Body of pancreas (tissue), 4 donors: ENCODE results near the gene TRIOBP. TPM values are rescaled to one million over a fixed set of nuclear protein-coding genes. Genes with fewer than 3 reads are reported as not detected.

ENCODE experiments used
- ATAC-seq: fragments of 150-250 bp; one replicate; pipeline ENCODE4 v1.9.1; 2016
- DNase-seq, 4 donors: peaks; one replicate each; pipeline ENCODE4 v3.0.0-alpha.2; 2019
- H3K27ac ChIP-seq, 4 donors: fragments of 200-600 bp; sonication (generic); 1 replicate in 3 of 4; 2 replicates in 1 of 4; pipeline versions ENCODE4 v1.5.1 to v1.6.1; 2016 to 2019; ENCODE audit warnings: mild to moderate bottlenecking in 1 of 4, mixed read lengths in 1 of 4, moderate library complexity in 1 of 4
- H3K27me3 ChIP-seq, 2 donors: fragments of 200-600 bp; sonication (generic); one replicate each; pipeline ENCODE4 v1.6.0; 2016; ENCODE audit warnings: mild to moderate bottlenecking in 1 of 2
- H3K36me3 ChIP-seq, 2 donors: fragments of 200-600 bp; sonication (generic); replicated peaks in 1 of 2; 2 replicates each; pipeline ENCODE4 v1.5.1; 2016; ENCODE audit warnings: low read depth in 2 of 2; ENCODE audit not compliant: insufficient read depth in 1 of 2
- H3K4me1 ChIP-seq: fragments of 200-600 bp; sonication (generic); one replicate; pipeline ENCODE4 v1.6.0; 2016
- H3K4me3 ChIP-seq, 2 donors: fragments of 200-600 bp; sonication (generic); 1 replicate in 1 of 2; 2 replicates in 1 of 2; pipeline ENCODE4 v1.5.1; 2016 to 2019
- H3K9me3 ChIP-seq, 3 donors: fragments of 200-600 bp; sonication (generic); 1 replicate in 2 of 3; 2 replicates in 1 of 3; pipeline ENCODE4 v1.5.1; 2016
- POLR2A ChIP-seq, 3 donors: fragments of 450-650 bp; IDR thresholded peaks; one replicate each; pipeline ENCODE4 v1.6.1; 2016; ENCODE audit warnings: antibody characterized with exemption in 3 of 3, mild to moderate bottlenecking in 2 of 3
- WGBS, 2 donors: methylation state at CpG; one replicate each; pipeline ENCODE4 v1.1.5; 2017; 5-methylcytosine and 5-hydroxymethylcytosine counted together
- intact Hi-C: fragments of 100-400 bp; cut with DNase I; formaldehyde crosslinking; loops from one replicate; pipeline ENCODE4 v1.15.1; 2023
- small RNA-seq: library from RNA; depleted of rRNA; stranded (forward); fragments of <200 nt; gene quantifications from one replicate; pipeline ENCODE3, GENCODE V24; 2016
- total RNA-seq, 2 donors: library from RNA; depleted of rRNA; stranded (reverse); fragments of >200 nt; gene quantifications; one replicate each; pipeline ENCODE4 v1.1.0, GENCODE V29; 2016
- TF ChIP-seq, protein P1 (sequence below), 7 experiments: fragments of 450-650 bp in 4 of 7; fragments of 200-600 bp in 3 of 7; sonication (generic) in 3 of 7; IDR thresholded peaks; one replicate each; pipeline ENCODE4 v1.5.1; 2016 to 2019; ENCODE audit warnings: antibody characterized with exemption in 7 of 7

The TRIOBP gene
- total RNA-seq, 2 donors from 2014 or later: 65.6 to 76.5 TPM

DNA sequence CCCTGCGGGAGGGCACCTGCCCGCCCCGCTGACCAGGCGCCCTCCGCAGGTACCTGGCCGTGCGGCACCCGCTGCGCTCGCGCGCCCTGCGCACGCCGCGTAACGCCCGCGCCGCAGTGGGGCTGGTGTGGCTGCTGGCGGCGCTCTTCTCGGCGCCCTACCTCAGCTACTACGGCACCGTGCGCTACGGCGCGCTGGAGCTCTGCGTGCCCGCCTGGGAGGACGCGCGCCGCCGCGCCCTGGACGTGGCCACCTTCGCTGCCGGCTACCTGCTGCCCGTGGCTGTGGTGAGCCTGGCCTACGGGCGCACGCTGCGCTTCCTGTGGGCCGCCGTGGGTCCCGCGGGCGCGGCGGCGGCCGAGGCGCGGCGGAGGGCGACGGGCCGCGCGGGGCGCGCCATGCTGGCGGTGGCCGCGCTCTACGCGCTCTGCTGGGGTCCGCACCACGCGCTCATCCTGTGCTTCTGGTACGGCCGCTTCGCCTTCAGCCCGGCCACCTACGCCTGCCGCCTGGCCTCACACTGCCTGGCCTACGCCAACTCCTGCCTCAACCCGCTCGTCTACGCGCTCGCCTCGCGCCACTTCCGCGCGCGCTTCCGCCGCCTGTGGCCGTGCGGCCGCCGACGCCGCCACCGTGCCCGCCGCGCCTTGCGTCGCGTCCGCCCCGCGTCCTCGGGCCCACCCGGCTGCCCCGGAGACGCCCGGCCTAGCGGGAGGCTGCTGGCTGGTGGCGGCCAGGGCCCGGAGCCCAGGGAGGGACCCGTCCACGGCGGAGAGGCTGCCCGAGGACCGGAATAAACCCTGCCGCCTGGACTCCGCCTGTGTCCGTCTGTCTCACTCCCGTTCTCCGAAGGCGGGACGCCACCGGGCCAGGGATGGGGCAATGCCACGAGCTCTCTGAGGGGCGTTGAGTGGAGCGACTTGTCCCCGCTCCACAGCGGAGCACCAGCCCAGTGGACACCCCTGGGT, 128.1 kb downstream of the TRIOBP start:
- Histone ChIP-seq H3K4me3 (no peak overlapping the region), H3K27ac (no peak overlapping the region), H3K9me3 (no peaks in the 10 kb centered on the region), H3K36me3 (no peaks in the 10 kb centered on the region), H3K4me1 (no peaks in the 10 kb centered on the region), H3K27me3 (no peaks in the 10 kb centered on the region)
- no peak for ATAC-seq
- no peak for TF ChIP-seq POLR2A (IDR thresholded peaks at IDR 0.05)
- TF ChIP-seq, protein P1, sequence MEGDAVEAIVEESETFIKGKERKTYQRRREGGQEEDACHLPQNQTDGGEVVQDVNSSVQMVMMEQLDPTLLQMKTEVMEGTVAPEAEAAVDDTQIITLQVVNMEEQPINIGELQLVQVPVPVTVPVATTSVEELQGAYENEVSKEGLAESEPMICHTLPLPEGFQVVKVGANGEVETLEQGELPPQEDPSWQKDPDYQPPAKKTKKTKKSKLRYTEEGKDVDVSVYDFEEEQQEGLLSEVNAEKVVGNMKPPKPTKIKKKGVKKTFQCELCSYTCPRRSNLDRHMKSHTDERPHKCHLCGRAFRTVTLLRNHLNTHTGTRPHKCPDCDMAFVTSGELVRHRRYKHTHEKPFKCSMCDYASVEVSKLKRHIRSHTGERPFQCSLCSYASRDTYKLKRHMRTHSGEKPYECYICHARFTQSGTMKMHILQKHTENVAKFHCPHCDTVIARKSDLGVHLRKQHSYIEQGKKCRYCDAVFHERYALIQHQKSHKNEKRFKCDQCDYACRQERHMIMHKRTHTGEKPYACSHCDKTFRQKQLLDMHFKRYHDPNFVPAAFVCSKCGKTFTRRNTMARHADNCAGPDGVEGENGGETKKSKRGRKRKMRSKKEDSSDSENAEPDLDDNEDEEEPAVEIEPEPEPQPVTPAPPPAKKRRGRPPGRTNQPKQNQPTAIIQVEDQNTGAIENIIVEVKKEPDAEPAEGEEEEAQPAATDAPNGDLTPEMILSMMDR (IDR thresholded peaks at IDR 0.05): no peak
- WGBS, 2 donors: 14 to 55% methylated on average over 15 to 76 of the region's 135 CpGs
- intact Hi-C loops: loop anchor here (5.0 kb wide), 1 partner anchor 132 kb away; no protein-coding TSS in a partner anchor
- DNase-seq: no peak

Small RNA genes lying within 50 kb of the gene (small RNA-seq; reads per million reads assigned to genes)
- not detected for gene RN7SL385P

Other genes with a start within 250 kb of the TRIOBP start
- gene MFNG, start 210.7 kb upstream of the TRIOBP start, total RNA-seq: 1 to 10 TPM; 3.0 to 7.3 TPM
- 10 to 100 TPM; 17.4 to 28.7 TPM for gene CARD10, start 177.6 kb upstream of the TRIOBP start, total RNA-seq
- 10 to 100 TPM; 73.2 to 84.7 TPM for gene CDC42EP1, start 136.6 kb upstream of the TRIOBP start, total RNA-seq
- gene LGALS2, start 117.0 kb upstream of the TRIOBP start, total RNA-seq: 10 to 100 TPM; 19.2 to 68.9 TPM
- 10 to 100 TPM; 38.4 to 42.5 TPM for gene GGA1, start 88.2 kb upstream of the TRIOBP start, total RNA-seq
- 10 to 100 TPM in 1 of 2 donors, 1 to 10 TPM in 1; 2.0 to 40.0 TPM for gene SH3BP1, start 57.4 kb upstream of the TRIOBP start, total RNA-seq
- gene PDXP, start 38.3 kb upstream of the TRIOBP start, total RNA-seq: 10 to 100 TPM in 1 of 2 donors, 1 to 10 TPM in 1; 7.0 to 23.1 TPM
- gene LGALS1, start 21.4 kb upstream of the TRIOBP start, total RNA-seq: 100 to 1,000 TPM in 1 of 2 donors, 10 to 100 TPM in 1; 90.3 to 325 TPM
- 10 to 100 TPM; 10.4 to 19.1 TPM for gene NOL12, start 10.7 kb upstream of the TRIOBP start, total RNA-seq
- 10 to 100 TPM; 31.6 to 42.5 TPM for gene GCAT, start 110.9 kb downstream of the TRIOBP start, total RNA-seq
- gene GALR3, start 126.3 kb downstream of the TRIOBP start, total RNA-seq: not detected
- 10 to 100 TPM; 38.1 to 88.0 TPM for gene ANKRD54, start 147.3 kb downstream of the TRIOBP start, total RNA-seq
- 100 to 1,000 TPM; 139 to 230 TPM for gene EIF3L, start 152.4 kb downstream of the TRIOBP start, total RNA-seq
- gene MICALL1, start 209.2 kb downstream of the TRIOBP start, total RNA-seq: 10 to 100 TPM; 19.2 to 34.9 TPM